Ectodermal cell (in vitro differentiated cells): ENCODE measurements around the gene MYO1D.

Source experiments
- H3K27ac ChIP-seq: 2 replicates; pipeline ENCODE4 v1.7.0; 2013; ENCODE audit warnings: mild to moderate bottlenecking, low read depth, low read length; ENCODE audit not compliant: insufficient read depth, poor library complexity, severe bottlenecking
- H3K27me3 ChIP-seq: 2 replicates; pipeline ENCODE4 v1.7.0; 2013; ENCODE audit warnings: mild to moderate bottlenecking, low read length; ENCODE audit not compliant: insufficient read depth, control insufficient read depth, poor library complexity, severe bottlenecking
- H3K36me3 ChIP-seq: one replicate; pipeline ENCODE4 v1.7.0; 2013; ENCODE audit warnings: low read length; ENCODE audit not compliant: control insufficient read depth, insufficient read depth
- H3K4me1 ChIP-seq: one replicate; pipeline ENCODE4 v1.7.0; 2013; ENCODE audit warnings: low read length; ENCODE audit not compliant: control insufficient read depth, insufficient read depth
- H3K4me3 ChIP-seq: 2 replicates; pipeline ENCODE4 v1.7.0; 2013; ENCODE audit warnings: low read depth, low read length, control low read depth; ENCODE audit not compliant: insufficient read depth
- H3K9me3 ChIP-seq: 2 replicates; pipeline ENCODE4 v1.7.0; 2013; ENCODE audit warnings: mild to moderate bottlenecking, low read length, moderate library complexity; ENCODE audit not compliant: control insufficient read depth
- WGBS, 2 experiments: methylation state at CpG; one replicate each; pipeline ENCODE4 v1.1.7; 2013; ENCODE audit warnings: missing lambda C conversion rate in 2 of 2; 5-methylcytosine and 5-hydroxymethylcytosine counted together

Gene MYO1D

DNA sequence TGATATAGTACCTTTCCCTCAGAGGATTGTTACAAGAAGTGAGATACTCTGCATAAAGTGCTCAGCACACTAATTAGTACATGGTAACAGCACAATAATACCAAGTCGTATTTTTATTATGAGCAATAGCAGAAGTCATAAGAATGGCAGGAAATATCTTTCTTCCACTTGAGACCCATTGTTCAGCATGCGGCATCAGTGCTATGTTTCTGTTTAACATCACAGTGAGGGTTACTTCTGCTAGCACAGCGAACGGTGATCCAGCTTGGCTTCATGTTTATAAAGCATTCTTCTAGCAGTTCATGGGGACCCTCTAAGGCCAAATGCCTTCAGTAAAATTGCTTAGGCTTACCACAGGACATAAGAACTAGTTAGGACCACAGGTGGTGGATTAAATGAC lies 83.1 kb downstream of the MYO1D start:
- 86 to 94% methylated on average over 4 of the region's 4 CpGs for WGBS, 2 experiments
- no peaks in the 10 kb centered on the region for H3K9me3 ChIP-seq

DNA sequence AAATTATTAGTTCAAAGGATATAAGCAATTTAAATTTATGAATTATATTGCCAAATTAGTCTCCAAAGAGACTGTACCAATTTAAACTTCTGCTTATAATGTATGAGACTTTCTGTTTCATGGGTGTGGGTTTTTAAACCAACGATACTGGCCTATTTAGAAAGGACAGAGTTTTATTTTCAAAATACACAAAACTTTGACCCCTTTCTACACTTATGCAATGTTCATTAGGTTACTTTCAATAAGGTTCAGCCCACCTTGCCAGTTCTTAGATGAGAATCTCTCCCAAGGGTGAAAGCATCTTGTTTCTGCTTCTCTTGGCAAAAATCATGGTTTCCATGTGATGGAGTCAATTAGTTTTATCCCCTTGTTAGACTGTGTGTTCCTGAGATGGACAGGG lies 84.7 kb downstream of the MYO1D start:
- H3K27ac ChIP-seq = no peak overlapping the region
- no peaks in the 10 kb centered on the region for H3K27me3 ChIP-seq

More for the DNA sequence above, 83.1 kb downstream of the MYO1D start:
- H3K4me1 ChIP-seq = no peaks in the 10 kb centered on the region
- H3K27me3 ChIP-seq = no peaks in the 10 kb centered on the region
- H3K36me3 ChIP-seq = no peaks in the 10 kb centered on the region
- H3K4me3 ChIP-seq = no peak overlapping the region
- H3K27ac ChIP-seq = no peak overlapping the region

DNA sequence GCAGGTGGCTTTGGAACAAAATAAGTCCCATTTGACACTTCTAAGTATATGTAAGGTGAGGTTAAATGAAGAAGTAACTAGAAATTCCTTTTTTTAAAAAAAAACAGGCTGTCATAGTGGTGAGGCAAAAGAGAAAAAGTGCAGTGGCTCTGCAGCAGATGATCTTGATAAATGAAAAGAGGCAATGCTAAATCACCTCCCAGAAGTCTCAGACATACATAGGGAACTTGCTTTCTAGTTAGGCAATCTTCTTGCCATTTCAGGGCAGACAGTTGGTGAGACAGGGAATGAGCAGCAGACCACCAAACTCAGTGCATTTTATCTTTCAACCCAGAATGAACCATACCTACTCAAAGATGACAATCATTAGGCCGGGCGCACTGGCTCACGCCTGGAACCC lies 90.8 kb downstream of the MYO1D start:
- H3K4me1 ChIP-seq = no peaks in the 10 kb centered on the region
- no peaks in the 10 kb centered on the region for H3K36me3 ChIP-seq
- H3K4me3 ChIP-seq = no peak overlapping the region
- H3K27me3 ChIP-seq = no peaks in the 10 kb centered on the region
- 92 to 95% methylated on average over 3 of the region's 3 CpGs for WGBS, 2 experiments
- H3K27ac ChIP-seq = no peak overlapping the region
- no peaks in the 10 kb centered on the region for H3K9me3 ChIP-seq

More for the DNA sequence above, 84.7 kb downstream of the MYO1D start:
- Histone ChIP-seq H3K36me3 (no peaks in the 10 kb centered on the region), H3K4me3 (no peak overlapping the region), H3K9me3 (no peaks in the 10 kb centered on the region), H3K4me1 (no peaks in the 10 kb centered on the region)
- 100% methylated on average over 1 of the region's 1 CpG for WGBS, 2 experiments

DNA sequence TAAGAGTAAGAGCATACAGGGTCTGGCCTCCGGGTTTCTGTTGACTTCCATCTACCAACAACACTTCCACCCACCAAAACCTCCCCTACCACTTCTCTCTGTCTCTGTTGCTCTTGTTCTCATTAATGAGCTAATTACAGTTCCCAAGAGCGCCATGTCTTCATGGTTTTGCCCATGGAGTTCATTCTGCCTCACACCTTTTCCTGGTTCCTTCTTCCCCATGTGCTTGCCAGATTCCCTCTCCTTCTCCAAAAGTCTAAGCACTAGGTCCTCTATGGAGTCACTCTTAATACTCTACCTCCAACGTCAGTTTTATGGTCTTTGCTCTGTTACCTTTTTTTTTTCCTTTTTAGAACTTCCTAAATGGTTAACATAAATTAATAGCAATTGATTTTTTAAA lies 92.8 kb downstream of the MYO1D start:
- H3K36me3 ChIP-seq = no peaks in the 10 kb centered on the region
- no peaks in the 10 kb centered on the region for H3K9me3 ChIP-seq
- no peaks in the 10 kb centered on the region for H3K4me1 ChIP-seq
- H3K4me3 ChIP-seq = no peak overlapping the region
- WGBS, 2 experiments = 86 to 91% methylated on average over 2 to 3 of the region's 3 CpGs
- H3K27ac ChIP-seq = no peak overlapping the region
- H3K27me3 ChIP-seq = no peaks in the 10 kb centered on the region

DNA sequence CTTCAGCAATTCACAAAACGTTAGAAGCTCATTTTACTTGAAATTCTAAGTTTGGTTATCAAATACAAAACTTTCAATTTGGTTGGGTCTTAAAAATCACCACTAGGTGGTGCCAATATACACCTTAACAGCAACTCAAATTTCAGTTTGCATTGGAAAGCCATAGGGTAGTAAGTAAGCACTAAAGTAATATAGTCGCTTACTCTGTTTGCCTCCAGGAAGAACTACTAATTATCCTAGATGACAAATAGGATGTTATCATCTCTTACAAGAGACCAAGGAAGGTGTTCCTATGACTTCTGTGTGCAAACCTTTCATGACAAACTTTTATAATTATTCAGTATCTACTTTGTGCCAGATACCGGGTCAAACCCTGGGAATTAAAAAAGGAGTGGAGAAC lies 93.3 kb downstream of the MYO1D start:
- H3K4me1 ChIP-seq = no peaks in the 10 kb centered on the region
- no peaks in the 10 kb centered on the region for H3K27me3 ChIP-seq
- WGBS, 2 experiments = 41 to 43% methylated on average over 1 to 3 of the region's 3 CpGs
- no peak overlapping the region for H3K4me3 ChIP-seq
- no peak overlapping the region for H3K27ac ChIP-seq
- no peaks in the 10 kb centered on the region for H3K9me3 ChIP-seq
- no peaks in the 10 kb centered on the region for H3K36me3 ChIP-seq

DNA sequence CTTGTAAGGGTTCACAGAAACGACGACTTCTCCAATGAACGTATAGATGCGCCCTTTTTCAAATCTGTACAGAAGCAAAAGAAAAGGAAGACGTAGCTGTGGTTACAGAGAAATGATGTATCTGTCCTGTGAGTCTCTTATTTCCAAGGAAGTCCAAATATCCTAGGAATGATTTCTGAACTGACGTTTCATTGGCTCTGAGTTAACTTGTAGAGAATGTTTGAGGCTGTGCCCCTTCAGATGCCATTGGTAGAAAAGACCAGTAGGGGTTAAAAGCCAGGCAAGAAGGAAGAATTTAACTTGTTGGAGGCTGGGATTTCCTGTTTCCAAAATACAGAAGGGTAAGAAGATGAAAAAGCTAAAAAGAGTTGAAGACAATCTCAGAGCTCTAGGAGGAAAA lies 96.2 kb downstream of the MYO1D start:
- Histone ChIP-seq H3K9me3 (no peaks in the 10 kb centered on the region), H3K4me3 (no peak overlapping the region), H3K36me3 (no peaks in the 10 kb centered on the region), H3K27ac (no peak overlapping the region), H3K27me3 (no peaks in the 10 kb centered on the region), H3K4me1 (no peaks in the 10 kb centered on the region)
- 90 to 91% methylated on average over 6 of the region's 6 CpGs for WGBS, 2 experiments

DNA sequence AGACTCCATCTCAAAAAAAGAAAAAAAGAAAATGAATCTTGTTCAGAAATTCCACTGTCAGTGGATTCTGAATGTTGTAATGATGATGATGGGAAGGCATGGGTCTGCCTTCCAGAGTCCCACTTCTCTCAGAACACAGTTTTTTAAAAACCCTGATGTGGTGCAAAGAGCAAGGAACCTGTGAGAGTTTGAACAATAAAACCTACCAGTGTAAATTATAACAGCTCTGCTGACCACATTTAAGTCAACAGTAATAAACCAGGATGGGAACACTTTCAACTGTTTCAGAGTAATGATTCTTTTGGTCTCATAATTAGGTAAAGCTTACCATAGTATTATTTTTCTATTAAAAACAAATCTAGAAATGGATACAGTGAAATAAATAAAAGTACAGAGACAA lies 99.0 kb downstream of the MYO1D start:
- H3K4me3 ChIP-seq = no peak overlapping the region
- no peak overlapping the region for H3K27ac ChIP-seq
- no peaks in the 10 kb centered on the region for H3K36me3 ChIP-seq
- H3K4me1 ChIP-seq = no peaks in the 10 kb centered on the region
- no peaks in the 10 kb centered on the region for H3K27me3 ChIP-seq
- H3K9me3 ChIP-seq = no peaks in the 10 kb centered on the region

DNA sequence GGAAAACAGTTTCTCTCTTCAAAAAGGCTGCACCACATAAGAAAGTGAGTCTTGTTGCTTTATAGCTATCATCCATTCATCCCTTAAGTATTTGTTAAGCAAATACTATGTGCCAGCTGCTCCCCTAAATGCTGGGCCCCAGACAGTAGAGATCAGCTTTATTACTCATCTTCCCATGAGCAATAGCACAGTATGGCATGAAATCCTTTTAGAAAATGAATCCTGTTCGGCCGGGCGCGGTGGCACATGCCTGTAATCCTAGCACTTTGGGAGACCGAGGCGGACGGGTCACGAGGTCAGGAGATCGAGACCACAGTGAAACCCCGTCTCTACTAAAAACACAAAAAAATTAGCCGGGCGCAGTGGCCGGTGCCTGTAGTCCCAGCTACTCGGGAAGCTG lies 99.5 kb downstream of the MYO1D start:
- H3K27me3 ChIP-seq = no peaks in the 10 kb centered on the region
- 92 to 95% methylated on average over 14 of the region's 14 CpGs for whole genome bisulfite sequencing, 2 experiments
- no peaks in the 10 kb centered on the region for H3K36me3 ChIP-seq
- H3K27ac ChIP-seq = no peak overlapping the region
- no peak overlapping the region for H3K4me3 ChIP-seq
- H3K9me3 ChIP-seq = no peaks in the 10 kb centered on the region
- H3K4me1 ChIP-seq = no peaks in the 10 kb centered on the region

DNA sequence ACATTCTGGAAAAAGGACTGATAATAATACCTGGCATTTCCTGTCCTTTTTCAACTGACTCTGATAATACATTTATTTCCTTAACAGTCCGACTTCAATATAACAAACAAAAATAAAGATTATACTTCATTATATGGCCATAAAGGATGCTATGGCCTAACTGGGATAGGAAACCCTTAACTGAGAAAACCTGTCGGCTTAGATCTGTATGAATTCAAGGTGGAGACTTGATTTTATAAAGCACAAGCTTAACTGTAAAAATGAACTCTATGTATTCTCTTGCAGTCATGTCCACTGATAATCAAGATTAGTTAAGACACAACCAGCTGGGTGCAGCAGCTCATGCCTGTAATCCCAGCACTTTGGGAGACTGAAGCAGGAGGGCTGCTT lies 102.2 kb downstream of the MYO1D start:
- no peak overlapping the region for H3K27ac ChIP-seq

DNA sequence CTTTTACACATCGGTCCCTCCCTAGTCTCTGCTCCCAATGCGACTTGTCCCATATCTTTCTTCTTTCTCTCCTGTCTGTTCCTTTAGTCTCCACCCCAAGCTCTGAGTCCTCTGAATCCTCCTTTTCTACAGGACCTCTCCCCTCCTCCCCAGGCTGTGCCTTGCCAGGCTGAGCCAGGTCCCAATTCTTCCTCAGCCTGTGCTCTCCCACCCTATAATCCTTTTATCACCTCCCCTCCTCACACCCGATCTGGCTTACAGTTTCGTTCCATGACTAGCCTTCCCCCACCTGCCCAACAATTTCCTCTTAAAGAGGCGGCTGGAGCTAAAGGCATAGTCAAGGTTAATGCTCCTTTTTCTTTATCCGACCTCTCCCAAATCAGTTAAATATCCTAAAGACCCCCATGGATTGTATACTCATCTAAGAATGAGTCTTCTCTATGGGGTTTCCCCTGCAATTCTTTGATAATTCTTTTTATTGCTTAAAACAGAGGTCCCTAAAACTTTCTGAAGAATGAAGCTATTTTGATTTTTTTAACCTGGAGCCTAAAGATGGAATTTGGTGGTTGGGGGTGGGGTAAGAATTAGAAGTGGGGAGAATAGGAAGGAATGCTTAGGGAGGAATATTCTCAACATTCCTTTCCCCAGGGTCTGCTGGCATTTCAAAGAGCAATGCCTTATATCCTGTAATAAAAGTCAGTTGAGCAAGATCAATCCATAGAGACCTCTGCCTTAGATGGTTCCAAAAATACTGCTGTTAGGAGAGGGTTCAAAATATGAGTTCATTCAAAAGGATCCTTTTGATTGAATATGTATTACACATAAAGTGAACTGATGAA lies 102.8 kb downstream of the MYO1D start:
- H3K27me3 ChIP-seq = no peaks in the 10 kb centered on the region
- H3K4me1 ChIP-seq = no peaks in the 10 kb centered on the region
- H3K9me3 ChIP-seq = no peaks in the 10 kb centered on the region
- no peak overlapping the region for H3K27ac ChIP-seq
- H3K4me3 ChIP-seq = no peak overlapping the region
- WGBS, 2 experiments = 63 to 67% methylated on average over 6 of the region's 6 CpGs
- no peaks in the 10 kb centered on the region for H3K36me3 ChIP-seq

More for the DNA sequence above, 102.2 kb downstream of the MYO1D start:
- Histone ChIP-seq H3K27me3 (no peaks in the 10 kb centered on the region), H3K4me1 (no peaks in the 10 kb centered on the region), H3K36me3 (no peaks in the 10 kb centered on the region), H3K4me3 (no peak overlapping the region), H3K9me3 (no peaks in the 10 kb centered on the region)
- 90 to 100% methylated on average over 1 to 2 of the region's 2 CpGs for WGBS, 2 experiments
